DOHH2 (cell line): Measurements from ENCODE around the gene SPATA2.

Source experiments
- H3F3A ChIP-seq: fragments of 200-600 bp; sonication (generic), shearing (Covaris generic); 2 replicates; pipeline ENCODE4 v1.6.0; 2016; ENCODE audit warnings: antibody characterized with exemption, mild to moderate bottlenecking; ENCODE audit not compliant: control insufficient read depth, insufficient read depth
- H3K27ac ChIP-seq: fragments of 200-600 bp; sonication (generic); 2 replicates; pipeline ENCODE4 v1.5.1; 2014; ENCODE audit warnings: low read depth, mild to moderate bottlenecking, low read length, moderate library complexity
- H3K27me3 ChIP-seq: fragments of 200-600 bp; sonication (generic); 2 replicates; pipeline ENCODE4 v1.6.1; 2014; ENCODE audit warnings: mild to moderate bottlenecking, low read length, mixed read lengths; ENCODE audit not compliant: control insufficient read depth
- H3K36me3 ChIP-seq: fragments of 200-600 bp; sonication (generic); 2 replicates; pipeline ENCODE4 v1.6.1; 2014; ENCODE audit warnings: mild to moderate bottlenecking, low read length, moderate library complexity, mixed read lengths; ENCODE audit not compliant: control insufficient read depth
- H3K4me1 ChIP-seq: fragments of 200-600 bp; sonication (generic); 2 replicates; pipeline ENCODE4 v1.6.1; 2014; ENCODE audit warnings: mild to moderate bottlenecking, low read length, mixed read lengths; ENCODE audit not compliant: control insufficient read depth
- H3K4me2 ChIP-seq: fragments of 200-600 bp; sonication (generic); 2 replicates; pipeline ENCODE4 v1.6.0; 2014; ENCODE audit warnings: mild to moderate bottlenecking, low read length, moderate library complexity
- H3K4me3 ChIP-seq: fragments of 200-600 bp; sonication (generic); 2 replicates; pipeline ENCODE4 v1.5.1; 2014; ENCODE audit warnings: mild to moderate bottlenecking, low read length, mixed read lengths
- H3K79me2 ChIP-seq: fragments of 200-600 bp; sonication (generic); 2 replicates; pipeline ENCODE4 v1.6.1; 2014; ENCODE audit warnings: mild to moderate bottlenecking, low read length, mixed read lengths; ENCODE audit not compliant: control insufficient read depth
- H3K9me2 ChIP-seq: fragments of 200-600 bp; sonication (generic); replicated peaks from 2 replicates; pipeline ENCODE4 v1.6.1; 2014; ENCODE audit warnings: mild to moderate bottlenecking, low read length, mixed read lengths; ENCODE audit not compliant: control insufficient read depth
- H3K9me3 ChIP-seq: fragments of 200-600 bp; sonication (generic); 2 replicates; pipeline ENCODE4 v1.6.1; 2014; ENCODE audit warnings: antibody characterized with exemption, low read length, mixed read lengths; ENCODE audit not compliant: control insufficient read depth, insufficient read depth
- H4K20me1 ChIP-seq: fragments of 200-600 bp; sonication (generic); 2 replicates; pipeline ENCODE4 v1.6.0; 2014; ENCODE audit warnings: low read depth, mild to moderate bottlenecking, antibody characterized with exemption, low read length, moderate library complexity; ENCODE audit not compliant: control insufficient read depth, insufficient read depth
- CTCF ChIP-seq: fragments of 200-600 bp; sonication (generic); IDR thresholded peaks from one replicate; pipeline ENCODE4 v1.5.1; 2014; ENCODE audit warnings: antibody characterized with exemption, mild to moderate bottlenecking, low read depth, low read length; ENCODE audit not compliant: poor library complexity, severe bottlenecking
- EZH2phosphoT487 ChIP-seq: fragments of 200-600 bp; sonication (generic); IDR thresholded peaks from 2 replicates; pipeline ENCODE4 v1.6.1; 2017; ENCODE audit warnings: borderline replicate concordance, mild to moderate bottlenecking, antibody characterized with exemption, low read length, moderate library complexity, mixed read lengths

Gene SPATA2

GRCh38 chr20:49883246-49883802, 32.0 kb downstream of the SPATA2 start:
- H4K20me1 ChIP-seq: no peaks in the 10 kb centered on the region
- peaks cover 2% of the 10 kb centered on the region for H3K4me1 ChIP-seq
- no peaks in the 10 kb centered on the region for H3K27me3 ChIP-seq
- H3K27ac ChIP-seq: no peak overlapping the region
- no peaks in the 10 kb centered on the region for H3F3A ChIP-seq
- no peak overlapping the region for H3K4me3 ChIP-seq
- no peak for TF ChIP-seq CTCF
- no peak for TF ChIP-seq EZH2phosphoT487
- no peaks in the 10 kb centered on the region for H3K79me2 ChIP-seq
- H3K36me3 ChIP-seq: peaks cover 29% of the 10 kb centered on the region; the same call in 1 of the 2 replicates
- H3K4me2 ChIP-seq: no peak overlapping the region
- no peaks in the 10 kb centered on the region for H3K9me3 ChIP-seq
- H3K9me2 ChIP-seq: no peaks in the 10 kb centered on the region

GRCh38 chr20:49882171-49882970, 33.0 kb downstream of the SPATA2 start:
- no peaks in the 10 kb centered on the region for H3K79me2 ChIP-seq
- no peak overlapping the region for H3K4me3 ChIP-seq
- no peaks in the 10 kb centered on the region for H3F3A ChIP-seq
- no peak overlapping the region for H3K27ac ChIP-seq
- H4K20me1 ChIP-seq: no peaks in the 10 kb centered on the region
- H3K36me3 ChIP-seq: peaks cover 26% of the 10 kb centered on the region; the same call in 1 of the 2 replicates
- no peaks in the 10 kb centered on the region for H3K9me2 ChIP-seq
- no peaks in the 10 kb centered on the region for H3K27me3 ChIP-seq
- no peak for TF ChIP-seq CTCF
- no peak for TF ChIP-seq EZH2phosphoT487
- no peaks in the 10 kb centered on the region for H3K9me3 ChIP-seq
- no peak overlapping the region for H3K4me2 ChIP-seq
- no peaks in the 10 kb centered on the region for H3K4me1 ChIP-seq

- Histone ChIP-seq H3F3A (no peaks in the 10 kb centered on the region), H3K79me2 (no peaks in the 10 kb centered on the region), H3K27me3 (no peaks in the 10 kb centered on the region), H3K27ac (no peak overlapping the region), H3K4me1 (no peaks in the 10 kb centered on the region), H3K9me2 (no peaks in the 10 kb centered on the region), H3K4me2 (no peak overlapping the region), H3K36me3 (peaks cover 26% of the 10 kb centered on the region; the same call in 1 of the 2 replicates), H3K4me3 (no peak overlapping the region), H3K9me3 (no peaks in the 10 kb centered on the region), H4K20me1 (no peaks in the 10 kb centered on the region)
- TF ChIP-seq EZH2phosphoT487: no peak
- no peak for TF ChIP-seq CTCF
Measured at GRCh38 chr20:49880724-49881445, 34.4 kb downstream of the SPATA2 start.
